Measurements from ENCODE around the gene DNAI1.

GRCh38 chr9:34484678-34485077 is 26.1 kb downstream of the DNAI1 start:
- no peak for TF ChIP-seq NCOA1 (CRISPR knock-in tag; IDR thresholded peaks at IDR 0.05)
- TF ChIP-seq CEBPZ (IDR thresholded peaks at IDR 0.05; ENCODE audit: low read length) = no peak
- no peak for TF ChIP-seq GTF2F1 (IDR thresholded peaks at IDR 0.05; ENCODE audit: low read length)
- no peak for TF ChIP-seq ZNF274 (CRISPR knock-in tag; IDR thresholded peaks at IDR 0.05)
- TF ChIP-seq, protein P1, sequence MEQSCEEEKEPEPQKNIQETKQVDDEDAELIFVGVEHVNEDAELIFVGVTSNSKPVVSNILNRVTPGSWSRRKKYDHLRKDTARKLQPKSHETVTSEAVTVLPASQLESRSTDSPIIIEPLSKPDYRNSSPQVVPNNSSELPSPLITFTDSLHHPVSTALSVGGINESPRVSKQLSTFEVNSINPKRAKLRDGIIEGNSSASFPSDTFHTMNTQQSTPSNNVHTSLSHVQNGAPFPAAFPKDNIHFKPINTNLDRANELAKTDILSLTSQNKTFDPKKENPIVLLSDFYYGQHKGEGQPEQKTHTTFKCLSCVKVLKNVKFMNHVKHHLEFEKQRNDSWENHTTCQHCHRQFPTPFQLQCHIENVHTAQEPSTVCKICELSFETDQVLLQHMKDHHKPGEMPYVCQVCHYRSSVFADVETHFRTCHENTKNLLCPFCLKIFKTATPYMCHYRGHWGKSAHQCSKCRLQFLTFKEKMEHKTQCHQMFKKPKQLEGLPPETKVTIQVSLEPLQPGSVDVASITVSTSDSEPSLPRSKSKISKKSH (CRISPR knock-in tag; IDR thresholded peaks at IDR 0.05; ENCODE audit: borderline replicate concordance) = no peak
- TF ChIP-seq MIER2 (CRISPR knock-in tag; IDR thresholded peaks at IDR 0.05) = no peak
- no peak for TF ChIP-seq NFYB (CRISPR knock-in tag; IDR thresholded peaks at IDR 0.05)
- no peak for TF ChIP-seq CTCF (CRISPR knock-in tag; IDR thresholded peaks at IDR 0.05)
- TF ChIP-seq, protein P2, sequence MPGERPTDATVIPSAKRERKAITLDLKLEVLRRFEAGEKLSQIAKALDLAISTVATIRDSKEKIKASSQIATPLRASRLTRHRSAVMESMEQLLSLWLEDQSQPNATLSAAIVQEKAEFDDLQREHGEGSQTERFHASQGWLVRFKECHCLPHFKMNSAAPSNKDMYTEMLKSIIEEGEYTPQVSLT (CRISPR knock-in tag; IDR thresholded peaks at IDR 0.05; ENCODE audit: borderline replicate concordance, low read depth) = no peak
- no peak for TF ChIP-seq ZSCAN25 (CRISPR knock-in tag; IDR thresholded peaks at IDR 0.05)
- TF ChIP-seq, protein P3, sequence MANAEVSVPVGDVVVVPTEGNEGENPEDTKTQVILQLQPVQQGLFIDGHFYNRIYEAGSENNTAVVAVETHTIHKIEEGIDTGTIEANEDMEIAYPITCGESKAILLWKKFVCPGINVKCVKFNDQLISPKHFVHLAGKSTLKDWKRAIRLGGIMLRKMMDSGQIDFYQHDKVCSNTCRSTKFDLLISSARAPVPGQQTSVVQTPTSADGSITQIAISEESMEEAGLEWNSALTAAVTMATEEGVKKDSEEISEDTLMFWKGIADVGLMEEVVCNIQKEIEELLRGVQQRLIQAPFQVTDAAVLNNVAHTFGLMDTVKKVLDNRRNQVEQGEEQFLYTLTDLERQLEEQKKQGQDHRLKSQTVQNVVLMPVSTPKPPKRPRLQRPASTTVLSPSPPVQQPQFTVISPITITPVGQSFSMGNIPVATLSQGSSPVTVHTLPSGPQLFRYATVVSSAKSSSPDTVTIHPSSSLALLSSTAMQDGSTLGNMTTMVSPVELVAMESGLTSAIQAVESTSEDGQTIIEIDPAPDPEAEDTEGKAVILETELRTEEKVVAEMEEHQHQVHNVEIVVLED (CRISPR knock-in tag; IDR thresholded peaks at IDR 0.05; ENCODE audit: borderline replicate concordance) = no peak
- no peak for TF ChIP-seq XRCC5 (optimal IDR thresholded peaks at IDR 0.05; ENCODE audit: low read length)
- TF ChIP-seq ZC3H4 (CRISPR knock-in tag; IDR thresholded peaks at IDR 0.05; ENCODE audit: borderline replicate concordance) = no peak
- TF ChIP-seq EP300 (IDR thresholded peaks at IDR 0.05; ENCODE audit: low read depth in 2 of 2, low read length in 2 of 2) = no peak
- no peak for TF ChIP-seq EP300 (CRISPR knock-in tag; IDR thresholded peaks at IDR 0.05; ENCODE audit: borderline replicate concordance)

All from HepG2 (cell line).